Measurements from ENCODE around the gene PEX11G.

DNA sequence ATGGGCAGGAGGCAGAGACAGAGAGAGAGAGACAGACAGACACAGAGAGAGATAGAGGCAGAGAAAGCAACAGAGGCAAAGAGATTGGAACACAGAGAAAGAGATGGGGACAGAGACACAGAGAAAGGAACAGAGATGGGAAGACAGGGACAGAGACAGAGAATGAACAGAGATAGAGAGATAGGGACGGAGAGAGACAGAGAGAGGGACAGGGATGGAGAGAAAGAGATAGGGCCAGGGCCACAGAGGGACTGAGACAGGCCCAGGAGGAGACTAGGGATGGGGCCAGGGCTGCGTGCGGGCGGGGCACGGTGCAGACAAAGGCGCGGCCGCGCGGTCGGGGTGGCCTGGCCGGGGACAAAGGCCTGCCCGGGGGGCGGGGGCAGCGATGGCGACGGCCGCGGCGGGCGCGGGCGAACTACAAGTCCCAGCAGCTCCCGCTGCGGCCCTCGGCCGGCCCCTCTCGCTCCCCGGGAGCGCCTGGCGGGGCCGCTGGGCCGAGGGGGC is 26.9 kb upstream of the PEX11G start, which contains the start of gene ZNF358:
- no peak for TF ChIP-seq IRF2 (CRISPR knock-in tag; IDR thresholded peaks at IDR 0.05; ENCODE audit: borderline replicate concordance, low read depth)
- TF ChIP-seq, protein P1, sequence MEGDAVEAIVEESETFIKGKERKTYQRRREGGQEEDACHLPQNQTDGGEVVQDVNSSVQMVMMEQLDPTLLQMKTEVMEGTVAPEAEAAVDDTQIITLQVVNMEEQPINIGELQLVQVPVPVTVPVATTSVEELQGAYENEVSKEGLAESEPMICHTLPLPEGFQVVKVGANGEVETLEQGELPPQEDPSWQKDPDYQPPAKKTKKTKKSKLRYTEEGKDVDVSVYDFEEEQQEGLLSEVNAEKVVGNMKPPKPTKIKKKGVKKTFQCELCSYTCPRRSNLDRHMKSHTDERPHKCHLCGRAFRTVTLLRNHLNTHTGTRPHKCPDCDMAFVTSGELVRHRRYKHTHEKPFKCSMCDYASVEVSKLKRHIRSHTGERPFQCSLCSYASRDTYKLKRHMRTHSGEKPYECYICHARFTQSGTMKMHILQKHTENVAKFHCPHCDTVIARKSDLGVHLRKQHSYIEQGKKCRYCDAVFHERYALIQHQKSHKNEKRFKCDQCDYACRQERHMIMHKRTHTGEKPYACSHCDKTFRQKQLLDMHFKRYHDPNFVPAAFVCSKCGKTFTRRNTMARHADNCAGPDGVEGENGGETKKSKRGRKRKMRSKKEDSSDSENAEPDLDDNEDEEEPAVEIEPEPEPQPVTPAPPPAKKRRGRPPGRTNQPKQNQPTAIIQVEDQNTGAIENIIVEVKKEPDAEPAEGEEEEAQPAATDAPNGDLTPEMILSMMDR (IDR thresholded peaks at IDR 0.05) = no peak
- TF ChIP-seq, protein P2, sequence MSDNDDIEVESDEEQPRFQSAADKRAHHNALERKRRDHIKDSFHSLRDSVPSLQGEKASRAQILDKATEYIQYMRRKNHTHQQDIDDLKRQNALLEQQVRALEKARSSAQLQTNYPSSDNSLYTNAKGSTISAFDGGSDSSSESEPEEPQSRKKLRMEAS (CRISPR knock-in tag; IDR thresholded peaks at IDR 0.05) = no peak
- TF ChIP-seq ZNF232 (CRISPR knock-in tag; IDR thresholded peaks at IDR 0.05) = no peak
- no peak for TF ChIP-seq RELA (CRISPR knock-in tag; IDR thresholded peaks at IDR 0.05; ENCODE audit: borderline replicate concordance)
- no peak for TF ChIP-seq ESRRA (CRISPR knock-in tag; IDR thresholded peaks at IDR 0.05; ENCODE audit: borderline replicate concordance)
- TF ChIP-seq GABPB1 (CRISPR knock-in tag; IDR thresholded peaks at IDR 0.05) = no peak
- TF ChIP-seq, protein P3, sequence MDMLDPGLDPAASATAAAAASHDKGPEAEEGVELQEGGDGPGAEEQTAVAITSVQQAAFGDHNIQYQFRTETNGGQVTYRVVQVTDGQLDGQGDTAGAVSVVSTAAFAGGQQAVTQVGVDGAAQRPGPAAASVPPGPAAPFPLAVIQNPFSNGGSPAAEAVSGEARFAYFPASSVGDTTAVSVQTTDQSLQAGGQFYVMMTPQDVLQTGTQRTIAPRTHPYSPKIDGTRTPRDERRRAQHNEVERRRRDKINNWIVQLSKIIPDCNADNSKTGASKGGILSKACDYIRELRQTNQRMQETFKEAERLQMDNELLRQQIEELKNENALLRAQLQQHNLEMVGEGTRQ (CRISPR knock-in tag; IDR thresholded peaks at IDR 0.05) = peak; percentile 21; the same call in 1 of the 2 replicates
- TF ChIP-seq, protein P4, sequence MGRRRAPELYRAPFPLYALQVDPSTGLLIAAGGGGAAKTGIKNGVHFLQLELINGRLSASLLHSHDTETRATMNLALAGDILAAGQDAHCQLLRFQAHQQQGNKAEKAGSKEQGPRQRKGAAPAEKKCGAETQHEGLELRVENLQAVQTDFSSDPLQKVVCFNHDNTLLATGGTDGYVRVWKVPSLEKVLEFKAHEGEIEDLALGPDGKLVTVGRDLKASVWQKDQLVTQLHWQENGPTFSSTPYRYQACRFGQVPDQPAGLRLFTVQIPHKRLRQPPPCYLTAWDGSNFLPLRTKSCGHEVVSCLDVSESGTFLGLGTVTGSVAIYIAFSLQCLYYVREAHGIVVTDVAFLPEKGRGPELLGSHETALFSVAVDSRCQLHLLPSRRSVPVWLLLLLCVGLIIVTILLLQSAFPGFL (CRISPR knock-in tag; IDR thresholded peaks at IDR 0.05; ENCODE audit: borderline replicate concordance) = no peak
- TF ChIP-seq JUN (CRISPR knock-in tag; IDR thresholded peaks at IDR 0.05) = no peak
- no peak for TF ChIP-seq TEAD4 (CRISPR knock-in tag; IDR thresholded peaks at IDR 0.05)
- TF ChIP-seq NR1H2 (CRISPR knock-in tag; IDR thresholded peaks at IDR 0.05) = no peak

Data from WTC11 (cell line).